Fibroblast of peridontal ligament (primary cell): ENCODE data around the gene NECTIN4.
"Not testable (repeated sequence)": the region's sequence is repeated elsewhere in the genome, so short reads cannot be mapped to it uniquely, and the experiment has no call there.

ENCODE experiments used
- DNase-seq: peaks from one replicate; pipeline ENCODE4 v3.0.0-alpha.2; 2010; ENCODE audit errors: extremely low read depth

Gene NECTIN4

GRCh38 chr1:161089251-161089924, at the start of gene NECTIN4:
Gene NECTIN4 (minus strand): TSS chr1:161089558. CDS start chr1:161089296, 262 bp downstream.
- DNase-seq, result no peak

GRCh38 chr1:161138431-161138830, 49.1 kb upstream of the NECTIN4 start:
- no peak for DNase-seq

DNA sequence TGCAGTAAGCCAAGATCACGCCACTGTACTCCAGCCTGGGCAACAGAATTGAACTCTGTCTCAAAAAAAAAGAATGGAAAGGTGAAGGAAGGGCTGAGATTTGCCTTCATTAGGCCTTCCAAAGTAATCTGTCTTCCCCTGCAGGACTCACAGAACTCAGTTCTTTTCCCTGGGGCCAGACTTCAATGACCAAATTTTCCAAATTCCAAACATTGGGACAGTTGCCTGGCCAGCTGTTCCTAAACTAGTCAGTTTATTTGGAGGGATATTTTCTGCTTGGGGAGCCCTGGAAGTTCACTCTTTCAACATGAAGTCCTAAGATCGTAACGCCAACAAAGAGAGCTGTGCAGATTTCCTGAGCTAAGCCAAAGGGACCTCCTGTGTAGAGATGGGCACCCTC, 48.5 kb upstream of the NECTIN4 start:
- no peak for DNase-seq

GRCh38 chr1:161133220-161133740, 43.9 kb upstream of the NECTIN4 start:
- no peak for DNase-seq

DNA sequence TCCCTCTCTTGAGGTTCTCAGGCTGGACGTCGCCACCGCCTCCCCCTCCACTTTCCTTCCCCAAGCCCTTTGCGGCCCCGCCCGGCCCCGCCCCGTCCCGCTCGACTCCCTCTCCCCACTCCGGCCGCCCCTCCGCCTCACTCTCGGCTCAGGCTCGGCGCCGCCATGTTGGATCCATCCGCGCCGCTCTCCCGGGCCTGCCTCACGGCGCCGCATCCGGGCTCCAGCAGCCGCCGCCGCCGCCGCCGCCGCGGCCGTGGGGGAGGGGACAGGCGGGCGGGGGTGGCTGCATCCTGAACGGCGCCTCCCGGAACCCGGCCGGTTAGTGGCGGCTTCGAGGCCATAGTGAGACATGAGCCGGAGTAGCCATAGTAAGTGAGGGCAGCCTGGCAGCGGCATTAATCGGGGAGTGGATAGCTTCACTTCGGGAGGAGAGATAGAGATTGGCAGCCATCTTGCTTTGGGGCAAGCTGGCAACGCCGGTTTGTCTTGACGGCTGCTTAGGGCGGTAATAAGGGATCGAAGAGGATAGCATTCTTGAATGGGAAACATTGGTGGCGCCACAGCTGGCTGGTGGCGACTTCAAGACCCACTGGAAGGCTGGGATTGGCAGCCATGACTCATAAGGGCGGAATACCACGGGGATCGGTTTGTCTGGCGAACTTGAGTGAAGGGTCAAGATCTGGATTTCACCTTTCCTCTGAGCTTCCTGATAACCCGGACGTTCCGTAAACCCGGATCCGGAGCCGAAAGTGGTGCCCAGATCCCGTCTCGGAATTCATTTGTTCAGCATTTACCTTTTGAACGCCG, 43.3 kb upstream of the NECTIN4 start, which contains the start of gene DEDD:
TSS of gene DEDD (minus strand) at position 258 of the 810 bp plus-strand sequence. CDS start 8,205 bp downstream, outside the sequence.
- peak; percentile 96 for DNase-seq

DNA sequence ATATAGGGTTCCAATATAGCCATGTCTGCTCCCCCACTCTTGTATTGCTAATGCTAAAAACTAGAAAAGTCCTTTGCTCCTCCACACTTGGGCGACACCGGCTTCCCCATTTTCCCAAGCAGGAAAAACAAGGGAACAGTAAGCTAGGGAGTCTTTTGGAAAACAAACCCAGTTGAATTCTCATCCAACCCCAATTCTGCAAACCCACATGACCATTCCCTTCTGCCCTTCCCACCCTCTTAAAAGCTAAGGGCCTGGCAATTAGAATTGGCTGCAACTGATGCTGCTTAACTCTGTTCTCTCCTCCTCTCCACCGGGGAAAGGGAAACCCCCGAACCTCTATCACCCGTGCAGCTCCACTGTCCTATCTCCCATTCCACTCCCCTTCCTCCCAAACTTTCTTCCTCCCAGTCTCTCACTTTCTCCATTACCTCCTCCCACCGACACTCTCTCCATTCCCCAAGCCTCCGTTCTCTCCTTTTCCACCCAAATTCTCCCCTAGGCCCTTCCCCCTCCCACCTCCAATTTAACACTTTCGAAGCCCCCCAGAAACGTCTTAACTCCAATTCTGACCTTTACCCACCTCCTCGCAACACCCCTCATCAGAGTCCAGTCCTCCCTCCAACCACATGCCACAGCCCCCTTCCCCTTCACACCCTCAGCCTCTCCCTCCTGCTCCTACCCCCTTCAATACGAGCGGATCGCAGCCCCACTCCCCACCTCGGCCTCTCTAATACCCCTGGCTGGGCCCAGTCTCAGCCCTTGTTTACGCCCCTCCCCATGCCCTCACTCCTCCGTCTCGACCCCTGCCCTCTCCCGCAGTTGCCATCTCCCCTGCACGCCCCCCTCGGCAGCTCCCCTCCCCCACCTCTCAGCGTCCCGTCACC, 42.4 kb upstream of the NECTIN4 start:
- DNase-seq, result peak; percentile 54

- DNase-seq, result no peak
These were observed 40.9 kb upstream of the NECTIN4 start for GRCh38 chr1:161130266-161130665.

DNA sequence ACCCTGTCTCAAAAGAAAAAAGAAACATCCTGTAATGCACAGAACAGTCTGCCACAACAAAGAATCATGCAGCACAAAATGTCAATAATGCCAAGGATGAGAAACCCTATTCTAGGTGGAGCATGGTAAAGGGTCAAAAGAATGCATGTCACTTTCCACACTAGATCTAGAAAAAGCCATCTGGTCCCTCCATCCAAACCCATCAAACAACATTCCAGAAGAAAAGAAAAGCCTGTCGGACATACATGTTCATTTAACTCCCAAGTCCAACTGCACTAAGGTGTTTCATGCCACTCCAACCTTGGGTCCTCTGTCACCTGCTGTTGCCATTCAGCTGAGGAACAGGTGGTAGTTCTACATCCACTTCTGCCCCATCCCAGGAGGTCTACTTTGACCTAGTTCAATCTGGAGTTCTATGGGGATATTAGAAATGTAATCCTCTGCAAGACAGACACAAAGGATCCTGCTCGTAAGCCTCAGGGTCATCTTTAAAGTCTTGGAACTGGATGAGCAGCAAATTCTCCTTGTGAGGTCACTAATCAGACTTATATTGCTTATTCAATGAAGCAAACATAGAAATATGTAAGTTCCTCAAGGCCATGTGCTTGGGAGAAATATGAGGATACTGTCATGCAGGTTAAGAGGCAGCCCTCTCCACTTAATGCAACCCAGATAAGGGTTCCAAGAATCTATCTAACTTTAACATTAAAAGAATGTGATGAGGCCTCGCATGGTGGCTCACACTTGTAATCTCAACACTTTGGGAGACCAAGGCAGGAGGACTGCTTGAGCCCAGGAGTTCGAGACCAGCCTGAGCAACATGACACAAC, 39.4 kb upstream of the NECTIN4 start:
- DNase-seq, result no peak

DNA sequence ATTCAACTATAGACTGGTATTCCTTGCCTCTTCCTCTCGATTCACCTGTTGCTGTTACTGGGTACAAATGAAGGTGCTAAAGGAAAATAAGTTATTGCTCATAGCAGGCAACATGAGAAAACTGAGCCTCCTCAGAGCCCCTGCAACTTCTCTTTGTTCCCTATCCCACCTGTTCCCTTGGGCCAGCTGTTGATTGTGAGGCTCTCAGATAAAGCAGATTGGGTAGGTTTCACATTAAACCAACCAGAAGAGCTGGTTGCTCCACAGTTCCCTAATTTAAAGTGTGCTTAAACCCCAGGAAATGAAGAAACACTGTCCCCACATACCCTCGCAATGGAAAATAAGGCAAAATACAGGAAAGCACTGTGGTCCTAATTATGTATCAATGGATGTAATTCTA, 38.3 kb upstream of the NECTIN4 start:
- DNase-seq, result no peak

DNA sequence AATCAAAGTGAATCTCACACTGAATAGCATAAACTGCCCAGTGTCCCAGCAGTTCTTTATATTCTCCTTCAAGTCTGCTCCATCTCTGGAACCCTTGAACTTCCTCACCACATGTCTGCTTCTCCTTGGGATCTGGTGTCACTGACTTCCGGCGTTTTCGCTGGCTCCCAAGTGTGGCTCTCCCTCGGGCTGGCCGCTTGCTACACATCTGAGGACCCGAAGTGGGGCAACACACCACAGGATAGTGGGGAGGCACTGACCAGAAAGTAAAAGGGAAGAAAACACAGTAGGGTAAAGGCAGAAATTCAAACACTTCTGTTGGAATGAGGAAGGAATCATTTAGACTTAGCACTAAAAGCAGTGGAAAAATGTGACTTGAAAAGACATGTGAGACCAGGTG, 33.6 kb upstream of the NECTIN4 start:
- DNase-seq, result no peak

DNA sequence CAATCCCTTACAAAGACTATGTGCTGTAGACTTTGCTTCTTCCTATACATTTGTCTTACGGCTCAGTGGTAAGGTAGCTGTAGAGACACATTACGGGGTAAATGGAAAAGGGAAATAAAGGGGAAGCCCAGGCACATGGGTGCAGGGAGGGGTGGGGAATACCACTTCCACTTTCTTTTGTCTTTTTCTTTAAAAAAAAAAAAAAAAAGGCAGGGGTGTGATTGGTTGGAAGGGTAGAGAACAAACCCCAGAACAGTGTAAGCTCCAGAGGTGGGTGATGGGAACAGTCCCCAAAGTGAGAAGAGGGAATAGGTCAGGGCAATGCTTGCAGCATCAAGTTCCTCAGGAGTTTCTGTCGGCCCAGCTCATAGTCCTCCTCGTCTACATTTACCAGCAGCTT, 32.5 kb upstream of the NECTIN4 start:
- DNase-seq, result no peak

DNA sequence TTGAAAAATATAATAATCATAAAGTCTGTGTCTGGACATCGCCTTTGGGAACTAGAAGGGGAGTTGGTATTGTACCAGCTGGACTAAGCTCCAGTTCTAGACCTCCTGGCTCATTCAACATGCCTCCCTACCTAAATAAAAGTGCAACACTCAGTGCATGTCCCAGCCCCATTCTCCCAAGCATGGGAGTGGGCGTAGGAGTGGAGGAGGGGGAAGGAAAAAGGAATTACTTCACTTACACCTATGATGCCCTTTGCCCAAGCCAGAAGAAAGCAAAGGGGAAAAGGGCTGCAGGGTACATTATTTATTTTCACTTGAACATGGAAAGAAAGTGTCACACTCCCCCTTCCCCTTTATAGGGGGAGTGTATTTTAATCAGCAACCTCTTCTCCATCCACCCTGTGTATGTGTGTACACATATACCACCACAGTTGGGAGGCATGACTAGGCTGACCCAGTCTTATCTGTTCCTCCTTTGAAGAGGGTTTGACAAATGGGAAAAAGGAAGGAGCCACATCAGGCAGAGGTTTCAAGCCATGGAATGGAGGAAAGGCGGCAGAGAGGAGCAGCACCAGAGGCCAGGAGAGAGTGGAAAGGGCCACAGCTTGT, 31.8 kb upstream of the NECTIN4 start:
- no peak for DNase-seq

DNA sequence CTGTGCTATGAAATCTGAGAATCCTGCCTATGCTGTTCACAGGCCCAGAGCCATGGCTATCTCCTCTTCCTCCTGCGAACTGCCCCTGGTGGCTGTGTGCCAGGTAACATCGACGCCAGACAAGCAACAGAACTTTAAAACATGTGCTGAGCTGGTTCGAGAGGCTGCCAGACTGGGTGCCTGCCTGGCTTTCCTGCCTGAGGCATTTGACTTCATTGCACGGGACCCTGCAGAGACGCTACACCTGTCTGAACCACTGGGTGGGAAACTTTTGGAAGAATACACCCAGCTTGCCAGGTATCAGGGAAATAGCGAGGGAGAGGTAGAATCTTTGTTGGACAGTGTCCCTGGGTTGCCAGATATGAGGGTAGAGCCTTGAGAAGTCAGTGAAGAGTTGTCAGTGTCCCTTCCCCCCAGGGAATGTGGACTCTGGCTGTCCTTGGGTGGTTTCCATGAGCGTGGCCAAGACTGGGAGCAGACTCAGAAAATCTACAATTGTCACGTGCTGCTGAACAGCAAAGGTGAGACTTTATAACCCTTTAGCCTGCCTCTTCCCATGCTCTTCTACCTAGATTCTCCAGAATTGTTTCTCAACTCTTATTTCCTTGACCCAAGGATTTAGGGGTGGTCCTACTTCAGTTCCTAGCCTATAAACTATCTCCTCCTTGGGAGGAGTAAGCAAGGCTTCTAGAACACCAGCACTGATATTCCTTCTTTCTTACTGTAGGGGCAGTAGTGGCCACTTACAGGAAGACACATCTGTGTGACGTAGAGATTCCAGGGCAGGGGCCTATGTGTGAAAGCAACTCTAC, 29.9 kb upstream of the NECTIN4 start:
- peak; percentile 69 for DNase-seq

DNA sequence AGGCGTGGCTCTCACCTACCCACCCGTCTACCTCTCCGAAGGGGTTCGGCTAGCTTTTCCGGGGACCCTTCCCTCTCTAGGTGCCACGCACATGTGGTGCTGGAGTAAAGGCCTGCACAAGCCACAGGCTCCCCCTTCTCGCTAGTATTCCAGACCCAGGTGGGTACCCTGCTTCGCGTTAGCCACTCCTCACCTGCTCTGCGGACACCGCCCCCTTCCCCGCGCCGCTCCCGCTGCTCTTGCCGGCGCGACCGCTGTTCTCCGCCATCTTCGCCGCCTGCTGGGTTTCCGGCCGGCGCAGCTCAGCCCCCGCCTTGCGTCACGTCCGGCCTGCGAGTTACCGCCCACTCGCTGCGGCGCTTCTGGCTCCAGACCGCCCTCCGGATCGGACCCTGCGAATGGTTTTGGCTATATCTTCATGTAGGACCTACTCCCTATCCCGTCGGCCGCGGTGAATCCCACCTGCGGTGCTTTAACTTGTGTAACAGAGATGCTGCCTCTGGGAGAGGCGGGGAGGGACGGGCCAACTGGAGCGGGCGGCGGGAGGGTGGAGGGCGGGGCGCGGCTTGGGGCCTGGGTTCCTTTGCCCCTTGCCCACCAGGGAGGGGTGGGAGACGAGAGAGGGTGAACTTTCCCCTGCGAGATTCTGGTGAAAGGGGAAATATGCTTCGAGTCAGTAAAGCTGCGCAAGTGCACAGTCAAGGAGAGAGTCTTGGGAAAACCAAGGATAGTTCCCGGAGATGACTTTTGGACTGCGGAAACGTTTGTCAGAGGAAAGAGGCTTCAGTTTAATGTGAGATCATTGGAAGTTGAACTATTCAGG, 28.6 kb upstream of the NECTIN4 start, which contains the start of the genes NIT1 and PFDN2:
TSS of gene NIT1 (plus strand) at position 347 of the 823 bp plus-strand sequence. CDS start at position 419, 72 bp downstream.
TSS of gene PFDN2 (minus strand) at position 279 of the 823 bp plus-strand sequence. CDS start at position 268, 11 bp downstream.
- peak; percentile 74 for DNase-seq

GRCh38 chr1:161115961-161116360, 26.6 kb upstream of the NECTIN4 start:
- not testable (repeated sequence) for DNase-seq

DNA sequence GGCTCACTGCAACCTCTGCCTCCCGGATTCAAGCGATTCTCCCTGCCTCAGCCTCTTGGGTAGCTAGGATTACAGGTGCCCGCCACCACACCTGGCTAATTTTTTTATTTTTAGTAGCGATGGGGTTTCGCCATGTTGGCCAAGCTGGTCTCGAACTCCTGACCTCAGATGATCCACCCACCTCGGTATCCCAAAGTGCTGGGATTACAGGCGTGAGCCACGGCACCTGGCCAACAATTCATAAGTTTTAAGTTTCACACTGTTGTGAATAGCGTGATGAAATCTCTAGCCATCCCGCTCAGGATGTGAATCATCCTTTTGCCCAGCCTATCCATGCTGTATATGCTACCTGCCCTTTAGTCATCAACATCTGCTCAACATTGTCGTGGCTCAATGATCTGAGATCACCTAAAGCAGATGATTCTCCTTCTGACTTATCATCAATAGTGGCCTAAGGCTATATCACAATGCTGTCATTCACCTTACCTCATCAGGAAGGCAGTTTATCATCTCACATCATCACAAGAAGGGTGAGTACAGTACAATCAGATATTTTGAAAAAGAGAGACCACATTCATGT, 25.9 kb upstream of the NECTIN4 start:
- DNase-seq, result peak; percentile 37

- DNase-seq, result no peak
These were observed 25.2 kb upstream of the NECTIN4 start for GRCh38 chr1:161114556-161114955.

DNA sequence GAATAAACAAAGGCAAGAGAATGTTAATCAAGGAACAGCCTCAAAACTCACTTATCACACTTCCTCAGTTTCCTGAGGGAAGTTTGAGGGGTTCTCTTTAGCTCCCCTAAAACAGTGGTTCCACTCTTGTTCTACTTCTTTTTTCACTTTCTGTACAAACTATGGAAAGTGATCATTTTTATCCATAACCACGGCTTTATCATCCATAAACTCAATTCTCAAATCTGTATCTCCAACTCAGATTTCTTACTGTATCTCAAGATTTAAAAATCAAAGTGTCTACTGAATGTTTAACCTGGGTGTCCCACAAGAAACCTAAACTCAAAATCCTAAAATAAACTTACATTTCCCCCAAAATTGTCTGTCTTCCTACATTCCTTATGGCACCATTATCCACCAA, 24.6 kb upstream of the NECTIN4 start:
- no peak for DNase-seq
